ENCODE results near the gene MPPED1. TPM values are rescaled to one million over a fixed set of nuclear protein-coding genes. Genes with fewer than 3 reads are reported as not detected.
A peak's percentile ranks its signal among the peaks of the same experiment; 100 is the strongest.

The MPPED1 gene
- total RNA-seq, 1 donor from 2014 or later: not detected

GRCh38 chr22:43364169-43364435 lies 47.7 kb upstream of the MPPED1 start:
- Histone ChIP-seq H3K4me1 (ENCODE audit: insufficient read depth, low read length) (no peaks in the 10 kb centered on the region), H3K4me3 (ENCODE audit: insufficient read depth, low read depth, low read length) (no peak overlapping the region), H3K9me3 (ENCODE audit: insufficient read depth, low read depth, low read length) (no peaks in the 10 kb centered on the region), H3K9ac (ENCODE audit: low read length) (no peak overlapping the region), H3K79me2 (ENCODE audit: insufficient read depth, low read length) (no peaks in the 10 kb centered on the region), H3K4me2 (ENCODE audit: low read length) (no peak overlapping the region), H3K27ac (ENCODE audit: low read depth, low read length) (no peak overlapping the region), H2AFZ (ENCODE audit: low read depth, low read length) (no peak overlapping the region), H4K20me1 (ENCODE audit: insufficient read depth, low read length) (no peaks in the 10 kb centered on the region), H3K36me3 (ENCODE audit: insufficient read depth, low read length) (no peaks in the 10 kb centered on the region), H3K27me3 (ENCODE audit: insufficient read depth, low read length) (peaks cover 21% of the 10 kb centered on the region)
- Mint-ChIP-seq H3K4me3 (ENCODE audit: unreplicated experiment) (no peak overlapping the region), H3K4me1 (ENCODE audit: low read depth, unreplicated experiment) (no peaks in the 10 kb centered on the region), H3K27me3 (ENCODE audit: low read depth, unreplicated experiment) (peaks cover 42% of the 10 kb centered on the region), H3K36me3 (ENCODE audit: low read depth, unreplicated experiment) (peaks cover 4% of the 10 kb centered on the region), H3K27ac (ENCODE audit: unreplicated experiment) (no peak overlapping the region), H3K9me3 (ENCODE audit: unreplicated experiment) (peaks cover 6% of the 10 kb centered on the region)
- FAIRE-seq (no peak), DNase-seq (ENCODE audit: low read depth) (no peak)
- peak; percentile 38 for TF ChIP-seq EZH2 (IDR thresholded peaks at IDR 0.05; ENCODE audit: insufficient read depth, low read length)
- TF ChIP-seq, protein P1, sequence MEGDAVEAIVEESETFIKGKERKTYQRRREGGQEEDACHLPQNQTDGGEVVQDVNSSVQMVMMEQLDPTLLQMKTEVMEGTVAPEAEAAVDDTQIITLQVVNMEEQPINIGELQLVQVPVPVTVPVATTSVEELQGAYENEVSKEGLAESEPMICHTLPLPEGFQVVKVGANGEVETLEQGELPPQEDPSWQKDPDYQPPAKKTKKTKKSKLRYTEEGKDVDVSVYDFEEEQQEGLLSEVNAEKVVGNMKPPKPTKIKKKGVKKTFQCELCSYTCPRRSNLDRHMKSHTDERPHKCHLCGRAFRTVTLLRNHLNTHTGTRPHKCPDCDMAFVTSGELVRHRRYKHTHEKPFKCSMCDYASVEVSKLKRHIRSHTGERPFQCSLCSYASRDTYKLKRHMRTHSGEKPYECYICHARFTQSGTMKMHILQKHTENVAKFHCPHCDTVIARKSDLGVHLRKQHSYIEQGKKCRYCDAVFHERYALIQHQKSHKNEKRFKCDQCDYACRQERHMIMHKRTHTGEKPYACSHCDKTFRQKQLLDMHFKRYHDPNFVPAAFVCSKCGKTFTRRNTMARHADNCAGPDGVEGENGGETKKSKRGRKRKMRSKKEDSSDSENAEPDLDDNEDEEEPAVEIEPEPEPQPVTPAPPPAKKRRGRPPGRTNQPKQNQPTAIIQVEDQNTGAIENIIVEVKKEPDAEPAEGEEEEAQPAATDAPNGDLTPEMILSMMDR (IDR thresholded peaks at IDR 0.05; ENCODE audit: insufficient read depth, low read depth, low read length): no peak

- H3K27me3 Mint-ChIP-seq (ENCODE audit: low read depth, unreplicated experiment): peaks cover 39% of the 10 kb centered on the region
- no peaks in the 10 kb centered on the region for H3K4me1 ChIP-seq (ENCODE audit: insufficient read depth, low read length)
- no peaks in the 10 kb centered on the region for H3K36me3 ChIP-seq (ENCODE audit: insufficient read depth, low read length)
- H3K4me3 Mint-ChIP-seq (ENCODE audit: unreplicated experiment): no peak overlapping the region
- H3K4me3 ChIP-seq (ENCODE audit: insufficient read depth, low read depth, low read length): no peak overlapping the region
- FAIRE-seq: no peak
- H3K4me1 Mint-ChIP-seq (ENCODE audit: low read depth, unreplicated experiment): no peaks in the 10 kb centered on the region
- no peaks in the 10 kb centered on the region for H3K79me2 ChIP-seq (ENCODE audit: insufficient read depth, low read length)
- no peak for DNase-seq (ENCODE audit: low read depth)
- H3K27me3 ChIP-seq (ENCODE audit: insufficient read depth, low read length): peaks cover 18% of the 10 kb centered on the region
- H3K9ac ChIP-seq (ENCODE audit: low read length): no peak overlapping the region
- no peak for TF ChIP-seq EZH2 (IDR thresholded peaks at IDR 0.05; ENCODE audit: insufficient read depth, low read length)
- no peak overlapping the region for H2AFZ ChIP-seq (ENCODE audit: low read depth, low read length)
- H3K36me3 Mint-ChIP-seq (ENCODE audit: low read depth, unreplicated experiment): peaks cover 2% of the 10 kb centered on the region
- no peaks in the 10 kb centered on the region for H3K9me3 ChIP-seq (ENCODE audit: insufficient read depth, low read depth, low read length)
- H3K4me2 ChIP-seq (ENCODE audit: low read length): no peak overlapping the region
- no peak overlapping the region for H3K27ac Mint-ChIP-seq (ENCODE audit: unreplicated experiment)
- no peaks in the 10 kb centered on the region for H4K20me1 ChIP-seq (ENCODE audit: insufficient read depth, low read length)
- peaks cover 6% of the 10 kb centered on the region for H3K9me3 Mint-ChIP-seq (ENCODE audit: unreplicated experiment)
- no peak overlapping the region for H3K27ac ChIP-seq (ENCODE audit: low read depth, low read length)
Observed at GRCh38 chr22:43365715-43366440, 45.9 kb upstream of the MPPED1 start.

- H3K36me3 ChIP-seq (ENCODE audit: insufficient read depth, low read length): no peaks in the 10 kb centered on the region
- no peaks in the 10 kb centered on the region for H3K4me1 ChIP-seq (ENCODE audit: insufficient read depth, low read length)
- no peaks in the 10 kb centered on the region for H3K79me2 ChIP-seq (ENCODE audit: insufficient read depth, low read length)
- FAIRE-seq: no peak
- H3K27ac ChIP-seq (ENCODE audit: low read depth, low read length): no peak overlapping the region
- Mint-ChIP-seq H3K27me3 (ENCODE audit: low read depth, unreplicated experiment) (peaks cover 56% of the 10 kb centered on the region), H3K9me3 (ENCODE audit: unreplicated experiment) (peaks cover 13% of the 10 kb centered on the region), H3K27ac (ENCODE audit: unreplicated experiment) (no peak overlapping the region), H3K36me3 (ENCODE audit: low read depth, unreplicated experiment) (peaks cover 2% of the 10 kb centered on the region), H3K4me1 (ENCODE audit: low read depth, unreplicated experiment) (no peaks in the 10 kb centered on the region), H3K4me3 (ENCODE audit: unreplicated experiment) (no peak overlapping the region)
- no peak for DNase-seq (ENCODE audit: low read depth)
- H2AFZ ChIP-seq (ENCODE audit: low read depth, low read length): no peak overlapping the region
- peaks cover 2% of the 10 kb centered on the region for H3K9me3 ChIP-seq (ENCODE audit: insufficient read depth, low read depth, low read length)
- TF ChIP-seq, protein P1 (IDR thresholded peaks at IDR 0.05; ENCODE audit: insufficient read depth, low read depth, low read length): no peak
- no peak for TF ChIP-seq EZH2 (IDR thresholded peaks at IDR 0.05; ENCODE audit: insufficient read depth, low read length)
- H3K4me2 ChIP-seq (ENCODE audit: low read length): no peak overlapping the region
- H3K27me3 ChIP-seq (ENCODE audit: insufficient read depth, low read length): peaks cover 8% of the 10 kb centered on the region
- H3K9ac ChIP-seq (ENCODE audit: low read length): no peak overlapping the region
- H3K4me3 ChIP-seq (ENCODE audit: insufficient read depth, low read depth, low read length): no peak overlapping the region
- no peaks in the 10 kb centered on the region for H4K20me1 ChIP-seq (ENCODE audit: insufficient read depth, low read length)
Observed at GRCh38 chr22:43370036-43370435, 41.8 kb upstream of the MPPED1 start.

All from astrocyte (in vitro differentiated cells and primary cell).